Measurements from ENCODE around the gene ACOX2. TPM values are rescaled to one million over a fixed set of nuclear protein-coding genes. Genes with fewer than 3 reads are reported as not detected.

ACOX2 gene
- total and polyA plus RNA-seq, 4 donors = 74.3 to 214 (median 141) TPM

DNA sequence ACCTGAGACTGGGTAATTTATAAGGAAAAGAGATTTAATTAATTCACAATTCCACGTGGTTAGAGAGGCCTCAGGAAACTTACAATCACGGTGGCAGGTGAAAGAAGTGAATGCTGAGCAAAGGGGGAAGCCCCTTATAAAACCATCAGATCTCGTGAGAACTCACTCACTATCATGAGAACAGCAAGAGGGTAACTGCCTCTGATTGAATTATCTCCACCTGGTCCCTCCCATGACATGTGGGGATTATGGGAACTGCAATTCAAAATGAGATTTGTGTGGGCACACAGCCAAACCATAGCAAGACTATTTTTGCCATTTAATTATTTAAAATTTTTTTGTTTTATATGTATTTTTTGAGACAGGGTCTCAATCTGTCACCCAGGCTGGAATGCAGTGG is 72.1 kb downstream of the ACOX2 start:
- Histone ChIP-seq H3K4me3 (ENCODE audit: low read depth in 1 of 3, low read length in 3 of 3) (no peak overlapping the region), H3K27ac (ENCODE audit: low read depth in 1 of 2, low read length in 2 of 2) (no peak overlapping the region), H3K9ac (ENCODE audit: low read depth in 1 of 2, low read length in 2 of 2) (no peak overlapping the region), H3K36me3 (ENCODE audit: control insufficient read depth in 4 of 4, insufficient read depth in 3 of 4, low read depth in 1 of 4, low read length in 3 of 4) (no peaks in the 10 kb centered on the region), H3K9me3 (ENCODE audit: control insufficient read depth in 4 of 4, low read length in 3 of 4) (no peaks in the 10 kb centered on the region), H3K4me1 (ENCODE audit: control insufficient read depth in 4 of 4, insufficient read depth in 4 of 4, low read length in 3 of 4) (peaks cover 0 to 14% (median 11%) of the 10 kb centered on the region in 4 donors), H3K27me3 (ENCODE audit: control insufficient read depth in 4 of 4, insufficient read depth in 4 of 4, low read length in 3 of 4) (no peaks in the 10 kb centered on the region)
- TF ChIP-seq TAF1 (conservative IDR thresholded peaks at IDR 0.05) (no peak), HNF4A (conservative IDR thresholded peaks at IDR 0.05) (no peak), RXRA (IDR thresholded peaks at IDR 0.05) (no peak), SP1 (IDR thresholded peaks at IDR 0.05) (no peak), HNF4G (IDR thresholded peaks at IDR 0.05) (no peak), FOXA1 (IDR thresholded peaks at IDR 0.05) (no peak), NR2F2 (IDR thresholded peaks at IDR 0.05) (no peak), RAD21 (IDR thresholded peaks at IDR 0.05) (no peak), JUND (IDR thresholded peaks at IDR 0.05) (no peak), EGR1 (IDR thresholded peaks at IDR 0.05; ENCODE audit: low read depth in 2 of 2) (no peak), GABPA (IDR thresholded peaks at IDR 0.05 in 1 of 2, conservative IDR thresholded peaks at IDR 0.05 in 1 of 2) (no peak), FOXA2 (IDR thresholded peaks at IDR 0.05) (no peak), YY1 (IDR thresholded peaks at IDR 0.05) (no peak)
- TF ChIP-seq, protein P1, sequence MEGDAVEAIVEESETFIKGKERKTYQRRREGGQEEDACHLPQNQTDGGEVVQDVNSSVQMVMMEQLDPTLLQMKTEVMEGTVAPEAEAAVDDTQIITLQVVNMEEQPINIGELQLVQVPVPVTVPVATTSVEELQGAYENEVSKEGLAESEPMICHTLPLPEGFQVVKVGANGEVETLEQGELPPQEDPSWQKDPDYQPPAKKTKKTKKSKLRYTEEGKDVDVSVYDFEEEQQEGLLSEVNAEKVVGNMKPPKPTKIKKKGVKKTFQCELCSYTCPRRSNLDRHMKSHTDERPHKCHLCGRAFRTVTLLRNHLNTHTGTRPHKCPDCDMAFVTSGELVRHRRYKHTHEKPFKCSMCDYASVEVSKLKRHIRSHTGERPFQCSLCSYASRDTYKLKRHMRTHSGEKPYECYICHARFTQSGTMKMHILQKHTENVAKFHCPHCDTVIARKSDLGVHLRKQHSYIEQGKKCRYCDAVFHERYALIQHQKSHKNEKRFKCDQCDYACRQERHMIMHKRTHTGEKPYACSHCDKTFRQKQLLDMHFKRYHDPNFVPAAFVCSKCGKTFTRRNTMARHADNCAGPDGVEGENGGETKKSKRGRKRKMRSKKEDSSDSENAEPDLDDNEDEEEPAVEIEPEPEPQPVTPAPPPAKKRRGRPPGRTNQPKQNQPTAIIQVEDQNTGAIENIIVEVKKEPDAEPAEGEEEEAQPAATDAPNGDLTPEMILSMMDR (IDR thresholded peaks at IDR 0.05; ENCODE audit: low read depth, low read length, missing input control) = no peak
- TF ChIP-seq, protein P2, sequence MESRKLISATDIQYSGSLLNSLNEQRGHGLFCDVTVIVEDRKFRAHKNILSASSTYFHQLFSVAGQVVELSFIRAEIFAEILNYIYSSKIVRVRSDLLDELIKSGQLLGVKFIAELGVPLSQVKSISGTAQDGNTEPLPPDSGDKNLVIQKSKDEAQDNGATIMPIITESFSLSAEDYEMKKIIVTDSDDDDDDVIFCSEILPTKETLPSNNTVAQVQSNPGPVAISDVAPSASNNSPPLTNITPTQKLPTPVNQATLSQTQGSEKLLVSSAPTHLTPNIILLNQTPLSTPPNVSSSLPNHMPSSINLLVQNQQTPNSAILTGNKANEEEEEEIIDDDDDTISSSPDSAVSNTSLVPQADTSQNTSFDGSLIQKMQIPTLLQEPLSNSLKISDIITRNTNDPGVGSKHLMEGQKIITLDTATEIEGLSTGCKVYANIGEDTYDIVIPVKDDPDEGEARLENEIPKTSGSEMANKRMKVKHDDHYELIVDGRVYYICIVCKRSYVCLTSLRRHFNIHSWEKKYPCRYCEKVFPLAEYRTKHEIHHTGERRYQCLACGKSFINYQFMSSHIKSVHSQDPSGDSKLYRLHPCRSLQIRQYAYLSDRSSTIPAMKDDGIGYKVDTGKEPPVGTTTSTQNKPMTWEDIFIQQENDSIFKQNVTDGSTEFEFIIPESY (IDR thresholded peaks at IDR 0.05) = no peak
- TF ChIP-seq, protein P3, sequence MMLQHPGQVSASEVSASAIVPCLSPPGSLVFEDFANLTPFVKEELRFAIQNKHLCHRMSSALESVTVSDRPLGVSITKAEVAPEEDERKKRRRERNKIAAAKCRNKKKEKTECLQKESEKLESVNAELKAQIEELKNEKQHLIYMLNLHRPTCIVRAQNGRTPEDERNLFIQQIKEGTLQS (IDR thresholded peaks at IDR 0.05) = no peak
- TF ChIP-seq, protein P4, sequence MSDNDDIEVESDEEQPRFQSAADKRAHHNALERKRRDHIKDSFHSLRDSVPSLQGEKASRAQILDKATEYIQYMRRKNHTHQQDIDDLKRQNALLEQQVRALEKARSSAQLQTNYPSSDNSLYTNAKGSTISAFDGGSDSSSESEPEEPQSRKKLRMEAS (IDR thresholded peaks at IDR 0.05) = no peak
- no peak for DNase-seq (ENCODE audit: low spot score)
- 77% methylated on average over 3 of the region's 3 CpGs for WGBS

DNA sequence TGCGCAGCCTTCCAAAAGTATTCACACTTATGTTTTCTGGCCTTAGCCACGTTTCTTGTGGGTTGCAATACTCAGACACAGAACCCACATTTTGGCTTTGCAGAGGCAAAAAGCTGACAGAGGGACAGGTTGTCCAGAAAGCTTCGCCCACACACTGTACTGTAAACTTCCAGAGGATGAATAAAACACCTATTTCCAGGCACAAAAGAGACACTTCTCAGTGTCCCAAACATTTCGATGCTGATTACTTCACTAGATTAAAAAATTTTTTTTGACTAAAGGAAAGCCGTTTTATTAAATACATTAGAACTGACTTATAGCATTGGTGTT is 73.1 kb downstream of the ACOX2 start:
- Histone ChIP-seq H3K36me3 (ENCODE audit: control insufficient read depth in 4 of 4, insufficient read depth in 3 of 4, low read depth in 1 of 4, low read length in 3 of 4) (no peaks in the 10 kb centered on the region), H3K4me1 (ENCODE audit: control insufficient read depth in 4 of 4, insufficient read depth in 4 of 4, low read length in 3 of 4) (peaks cover 0 to 14% (median 11%) of the 10 kb centered on the region in 4 donors), H3K27me3 (ENCODE audit: control insufficient read depth in 4 of 4, insufficient read depth in 4 of 4, low read length in 3 of 4) (no peaks in the 10 kb centered on the region), H3K4me3 (ENCODE audit: low read depth in 1 of 3, low read length in 3 of 3) (no peak overlapping the region), H3K9ac (ENCODE audit: low read depth in 1 of 2, low read length in 2 of 2) (peak overlapping the region in 1 of 2 donors; percentile 66), H3K27ac (ENCODE audit: low read depth in 1 of 2, low read length in 2 of 2) (peak overlapping the region in 1 of 2 donors; percentile 72), H3K9me3 (ENCODE audit: control insufficient read depth in 4 of 4, low read length in 3 of 4) (no peaks in the 10 kb centered on the region)
- TF ChIP-seq, protein P4 (IDR thresholded peaks at IDR 0.05) = peak; percentile 2
- TF ChIP-seq, protein P3 (IDR thresholded peaks at IDR 0.05) = no peak
- TF ChIP-seq HNF4A (conservative IDR thresholded peaks at IDR 0.05) (no peak), YY1 (IDR thresholded peaks at IDR 0.05) (no peak), SP1 (IDR thresholded peaks at IDR 0.05) (no peak)
- DNase-seq (ENCODE audit: low spot score) = no peak
- WGBS = 33% methylated on average over 5 of the region's 5 CpGs
